SKM-1 (cell line): ENCODE measurements around the gene RPTOR.
"Not testable (repeated sequence)": the region's sequence is repeated elsewhere in the genome, so short reads cannot be mapped to it uniquely, and the experiment has no call there.

Experiments
- DNase-seq: peaks from one replicate; lab custom pipeline; 2025; ENCODE audit not compliant: unreplicated experiment; lab: John Stamatoyannopoulos, UW

The RPTOR gene

GRCh38 chr17:80805032-80805751, 260.6 kb downstream of the RPTOR start:
- DNase-seq, result no peak

DNA sequence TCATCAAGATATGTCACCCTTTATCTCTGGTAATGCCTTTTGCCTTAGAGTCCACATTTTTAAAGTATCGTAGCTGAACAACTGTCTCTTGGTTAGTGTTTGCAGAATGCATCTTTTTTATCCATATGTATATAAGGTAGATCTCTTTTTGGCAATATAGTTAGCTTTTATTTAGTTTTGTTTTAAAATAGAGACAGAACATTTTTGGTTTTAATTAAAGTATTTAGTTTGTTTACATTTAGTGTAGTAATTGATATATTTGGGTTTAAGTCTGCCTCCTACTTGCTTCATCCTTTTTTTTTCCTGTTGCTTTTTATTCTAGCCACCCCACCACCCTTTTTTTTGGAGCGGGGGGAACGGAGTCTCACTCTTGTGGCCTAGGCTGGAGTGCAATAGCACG, 262.4 kb downstream of the RPTOR start:
- DNase-seq, result no peak

GRCh38 chr17:80807882-80808281, 263.2 kb downstream of the RPTOR start:
- DNase-seq, result no peak

- DNase-seq, result no peak
Measured at GRCh38 chr17:80811181-80812105, 266.8 kb downstream of the RPTOR start.

GRCh38 chr17:80812362-80813088, 267.9 kb downstream of the RPTOR start:
- DNase-seq, result no peak

GRCh38 chr17:80813318-80813717, 268.7 kb downstream of the RPTOR start:
- DNase-seq, result no peak

- no peak for DNase-seq
Measured at GRCh38 chr17:80814491-80814890, 269.9 kb downstream of the RPTOR start.

GRCh38 chr17:80815151-80815681, 270.6 kb downstream of the RPTOR start:
- no peak for DNase-seq

- DNase-seq, result not testable (repeated sequence)
Measured at GRCh38 chr17:80815718-80816117, 271.1 kb downstream of the RPTOR start.

DNA sequence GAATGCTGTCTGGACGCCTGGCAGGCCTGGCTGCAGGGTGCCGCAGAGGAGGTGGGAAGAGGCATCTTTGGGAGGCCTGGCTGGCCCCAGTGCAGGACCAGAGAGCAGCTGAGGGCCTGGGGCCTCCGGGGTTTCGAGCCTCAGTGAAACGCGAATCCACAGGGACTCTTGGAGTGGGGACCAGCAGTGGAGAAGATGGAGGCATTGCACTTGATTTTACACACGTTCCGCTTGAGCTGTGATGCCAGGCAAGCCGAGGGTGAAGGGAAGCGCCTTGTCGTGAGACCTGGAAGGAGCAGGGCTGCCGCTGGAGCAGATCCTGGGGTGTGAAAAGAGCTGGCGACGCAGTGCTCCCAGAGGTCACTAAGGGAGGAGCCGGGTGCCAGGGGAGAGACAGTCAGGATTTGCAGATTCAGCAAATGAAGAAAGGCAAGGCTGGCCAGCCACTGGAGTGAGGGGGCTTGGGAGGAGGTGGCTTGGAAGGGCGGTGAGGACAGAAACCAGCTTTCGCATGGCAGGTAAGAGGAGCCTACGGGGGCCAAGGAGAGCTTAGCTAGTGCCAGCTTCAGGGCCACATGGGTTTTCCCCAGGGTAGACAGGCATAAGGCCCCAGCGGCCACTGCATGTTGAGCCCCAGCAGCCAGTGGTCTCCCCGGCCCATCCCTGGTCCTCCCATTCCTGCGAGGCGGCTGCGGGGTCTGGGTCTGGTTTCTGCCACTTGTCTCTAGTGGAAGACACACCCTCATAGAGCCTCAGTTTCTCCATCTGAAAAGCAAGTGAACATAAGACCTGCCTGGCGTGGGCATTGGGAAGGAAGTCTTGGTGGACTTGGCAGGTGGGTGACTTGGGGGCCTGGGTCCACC, 271.8 kb downstream of the RPTOR start:
- DNase-seq, result no peak

DNA sequence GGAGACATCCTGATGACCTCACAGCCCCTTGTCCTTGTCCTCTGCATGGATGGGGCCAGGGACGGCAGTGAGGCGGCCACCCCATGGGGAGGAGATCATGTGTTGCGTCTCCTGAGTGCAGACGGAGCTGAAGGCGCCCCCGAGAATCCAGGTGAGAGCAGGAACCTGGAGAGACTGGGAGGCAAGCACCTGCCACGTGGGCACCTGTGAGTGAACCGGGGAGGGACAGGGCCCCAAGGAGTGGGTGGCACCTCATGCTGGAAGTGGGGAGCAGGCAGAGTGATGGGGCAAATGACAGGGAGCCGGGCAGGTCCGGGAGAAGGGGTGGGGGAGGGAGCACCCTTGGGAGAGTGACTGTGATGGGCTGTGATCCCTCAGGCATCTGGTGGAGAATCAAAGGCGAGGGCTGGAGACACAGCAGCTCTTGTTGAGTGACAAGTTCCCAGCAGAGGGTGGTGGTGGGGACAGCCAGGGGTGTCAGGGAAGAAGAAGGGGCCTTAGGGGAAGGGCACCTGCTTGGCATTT, 272.7 kb downstream of the RPTOR start:
- DNase-seq, result no peak

- no peak for DNase-seq
Measured at GRCh38 chr17:80817861-80818260, 273.2 kb downstream of the RPTOR start.

GRCh38 chr17:80818871-80819270, 274.2 kb downstream of the RPTOR start:
- DNase-seq, result no peak

DNA sequence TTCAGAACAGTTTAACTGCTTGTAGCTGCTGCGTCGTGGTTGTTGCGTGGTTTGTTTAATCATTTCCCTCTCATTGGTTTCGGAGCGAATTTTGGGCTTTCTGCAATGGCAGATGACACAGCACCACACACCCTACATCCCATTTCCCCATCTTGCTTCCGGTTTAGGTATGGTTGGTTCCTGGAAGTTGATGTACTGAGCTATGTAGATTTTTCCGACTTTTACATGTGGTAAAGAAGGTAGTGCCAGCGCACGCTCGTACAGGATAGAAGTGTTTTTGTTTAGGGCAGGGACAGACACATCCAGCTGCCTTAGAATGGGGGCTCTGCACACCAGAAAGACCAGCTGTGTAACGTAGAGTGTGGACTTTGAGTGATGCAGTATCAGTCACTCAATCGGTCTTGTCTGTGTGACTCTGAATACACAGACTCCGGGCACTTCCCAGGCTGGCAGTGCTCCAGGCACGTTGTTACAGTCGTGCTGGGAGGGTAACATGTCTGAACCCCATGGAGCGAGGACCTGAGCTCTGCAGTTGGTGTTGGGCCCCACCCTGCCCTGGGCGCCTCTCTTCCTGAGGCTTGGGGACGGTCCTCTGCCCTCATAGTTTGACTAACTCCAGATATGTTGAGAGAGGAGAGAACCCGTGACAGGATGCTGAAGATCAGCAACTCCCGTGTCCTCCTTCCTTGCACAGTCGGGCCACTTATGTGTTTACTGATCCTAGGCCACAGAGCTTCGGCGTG, 275.0 kb downstream of the RPTOR start:
- DNase-seq, result no peak

- no peak for DNase-seq
Measured at GRCh38 chr17:80820331-80820730, 275.7 kb downstream of the RPTOR start.

DNA sequence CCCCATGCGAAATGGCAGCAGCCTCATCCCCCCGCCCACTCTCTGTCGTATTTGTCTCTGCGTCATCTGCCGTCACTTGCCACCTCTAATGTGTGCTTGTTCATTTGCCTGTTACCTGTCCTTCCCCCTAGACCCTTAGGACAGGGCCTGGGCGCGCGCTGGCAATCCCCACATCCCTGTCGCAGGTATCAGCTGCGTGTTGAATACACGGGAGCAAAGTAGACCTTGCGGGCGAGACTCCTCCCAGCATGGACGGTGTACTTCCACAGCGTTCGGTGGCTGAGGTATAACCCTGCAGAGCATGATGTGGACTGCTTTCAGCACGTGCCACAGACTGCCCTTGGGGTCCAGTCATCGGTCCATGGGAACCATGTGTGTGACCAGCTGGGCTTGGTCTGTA, 276.9 kb downstream of the RPTOR start:
- DNase-seq, result no peak

- DNase-seq, result no peak
Measured at GRCh38 chr17:80822021-80822699, 277.5 kb downstream of the RPTOR start.

DNA sequence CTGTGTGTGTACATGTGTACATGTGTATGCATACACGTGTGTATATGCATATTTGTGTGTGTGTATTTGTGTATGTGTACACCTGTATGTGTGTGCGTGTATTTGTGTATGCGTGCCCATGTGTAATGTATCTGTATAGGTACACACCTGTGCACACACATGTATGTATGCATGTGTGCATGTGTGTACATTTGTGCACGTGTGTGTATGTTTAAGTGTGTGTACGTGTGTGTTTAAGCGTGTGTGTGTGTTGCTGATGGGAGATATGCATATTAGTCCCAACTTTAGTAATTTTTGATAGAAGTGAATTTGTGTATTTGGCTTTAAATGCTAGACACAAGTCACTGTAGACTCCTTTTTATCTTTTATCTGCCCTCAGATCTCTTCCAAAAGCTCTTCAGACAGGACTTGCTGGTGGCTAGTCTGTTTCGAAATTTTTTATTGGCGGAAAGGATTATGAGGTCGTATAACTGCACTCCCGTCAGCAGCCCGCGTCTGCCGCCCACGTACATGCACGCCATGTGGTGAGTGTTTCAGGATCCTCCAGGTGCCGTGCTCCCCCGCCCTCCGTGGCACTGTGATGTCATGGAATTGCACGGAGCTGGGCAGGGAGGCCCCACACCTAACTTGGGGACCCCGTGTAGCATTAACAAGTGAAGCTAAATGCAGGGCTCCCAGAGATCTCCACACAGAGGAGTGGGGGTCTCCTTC, 278.2 kb downstream of the RPTOR start:
- no peak for DNase-seq
